Liver (tissue), 9 donors: ENCODE results near the gene RAVER2. TPM values are rescaled to one million over a fixed set of nuclear protein-coding genes. Genes with fewer than 3 reads are reported as not detected.

ENCODE experiments used
- DNase-seq: peaks from one replicate; pipeline ENCODE4 v3.0.0-alpha.2; 2017; ENCODE audit warnings: low spot score
- H3K27ac ChIP-seq, 2 donors: one replicate each; pipeline ENCODE4 v1.7.0; 2013; ENCODE audit warnings: inconsistent platforms in 2 of 2, low read length in 2 of 2, control low read depth in 1 of 2, low read depth in 1 of 2, mild to moderate bottlenecking in 1 of 2
- H3K27me3 ChIP-seq, 4 donors: one replicate each; pipeline versions ENCODE4 v1.6.1 to v1.7.0; 2013; ENCODE audit warnings: low read length in 3 of 4, inconsistent platforms in 1 of 4, mild to moderate bottlenecking in 1 of 4, moderate library complexity in 1 of 4; ENCODE audit not compliant: control insufficient read depth in 4 of 4, insufficient read depth in 4 of 4
- H3K36me3 ChIP-seq, 4 donors: one replicate each; pipeline versions ENCODE4 v1.6.1 to v1.7.0; 2013; ENCODE audit warnings: low read length in 3 of 4, mild to moderate bottlenecking in 3 of 4, low read depth in 1 of 4, moderate library complexity in 1 of 4; ENCODE audit not compliant: control insufficient read depth in 4 of 4, insufficient read depth in 3 of 4
- H3K4me1 ChIP-seq, 4 donors: one replicate each; pipeline versions ENCODE4 v1.6.1 to v1.7.0; 2013; ENCODE audit warnings: low read length in 3 of 4, mild to moderate bottlenecking in 3 of 4, moderate library complexity in 1 of 4; ENCODE audit not compliant: control insufficient read depth in 4 of 4, insufficient read depth in 4 of 4
- H3K4me3 ChIP-seq, 3 donors: one replicate each; pipeline versions ENCODE4 v1.6.1 to v1.7.0; 2013; ENCODE audit warnings: low read length in 3 of 3, control low read depth in 1 of 3, low read depth in 1 of 3, mild to moderate bottlenecking in 1 of 3
- H3K9ac ChIP-seq, 2 donors: one replicate each; pipeline ENCODE4 v1.7.0; 2013; ENCODE audit warnings: low read length in 2 of 2, mild to moderate bottlenecking in 2 of 2, moderate library complexity in 2 of 2, control low read depth in 1 of 2, low read depth in 1 of 2
- H3K9me3 ChIP-seq, 4 donors: one replicate each; pipeline versions ENCODE4 v1.6.1 to v1.7.0; 2013; ENCODE audit warnings: low read length in 3 of 4; ENCODE audit not compliant: control insufficient read depth in 4 of 4
- EGR1 ChIP-seq, 2 donors: IDR thresholded peaks; 2 replicates each; pipeline ENCODE4 v1.6.1; 2016 to 2018; ENCODE audit warnings: antibody characterized with exemption in 2 of 2, low read depth in 2 of 2
- FOXA1 ChIP-seq: IDR thresholded peaks from 2 replicates; pipeline ENCODE4 v1.6.1; 2016; ENCODE audit warnings: antibody characterized with exemption
- FOXA2 ChIP-seq: IDR thresholded peaks from 2 replicates; pipeline ENCODE4 v1.6.1; 2016; ENCODE audit warnings: antibody characterized with exemption
- GABPA ChIP-seq, 2 donors: IDR thresholded peaks in 1 of 2; conservative IDR thresholded peaks in 1 of 2; 2 replicates each; pipeline ENCODE4 v1.6.1; 2016; ENCODE audit warnings: antibody characterized with exemption in 2 of 2, mild to moderate bottlenecking in 1 of 2, moderate library complexity in 1 of 2
- HNF4A ChIP-seq, 2 donors: conservative IDR thresholded peaks; 2 replicates each; pipeline ENCODE4 v1.6.1; 2016; ENCODE audit warnings: antibody characterized with exemption in 2 of 2, mild to moderate bottlenecking in 2 of 2
- HNF4G ChIP-seq: IDR thresholded peaks from 2 replicates; pipeline ENCODE4 v1.6.1; 2016; ENCODE audit warnings: antibody characterized with exemption
- JUND ChIP-seq, 2 donors: IDR thresholded peaks; 2 replicates each; pipeline ENCODE4 v1.6.1; 2016; ENCODE audit warnings: antibody characterized with exemption in 2 of 2
- NR2F2 ChIP-seq: IDR thresholded peaks from 2 replicates; pipeline ENCODE4 v1.6.1; 2016; ENCODE audit warnings: antibody characterized with exemption
- RXRA ChIP-seq, 2 donors: IDR thresholded peaks; 2 replicates each; pipeline ENCODE4 v1.6.1; 2017 to 2018; ENCODE audit warnings: antibody characterized with exemption in 2 of 2, mild to moderate bottlenecking in 1 of 2
- SP1 ChIP-seq: IDR thresholded peaks from 2 replicates; pipeline ENCODE4 v1.6.1; 2018; ENCODE audit warnings: antibody characterized with exemption, mild to moderate bottlenecking
- TAF1 ChIP-seq: conservative IDR thresholded peaks from 2 replicates; pipeline ENCODE4 v1.6.1; 2016; ENCODE audit warnings: antibody characterized with exemption, mild to moderate bottlenecking
- YY1 ChIP-seq: IDR thresholded peaks from 2 replicates; pipeline ENCODE4 v1.6.1; 2016; ENCODE audit warnings: antibody characterized with exemption, mild to moderate bottlenecking
- WGBS: extraction: QIAGEN DNeasy Blood & Tissue Kit; methylation state at CpG from one replicate; pipeline ENCODE4 v1.1.7; 2013; 5-methylcytosine and 5-hydroxymethylcytosine counted together
- polyA plus RNA-seq, 2 donors: library from polyadenylated mRNA; stranded (reverse) in 1 of 2; unstranded in 1 of 2; fragments of 200-250 nt in 1 of 2; fragments of >200 nt in 1 of 2; fragmentation: Nextera tagmentation in 1 of 2; extraction: Ambion mirVana in 1 of 2; gene quantifications; one replicate each; pipeline versions ENCODE4 v1.2.1 to v1.2.3, GENCODE V29; 2013 to 2015
- total RNA-seq, 2 donors: library from RNA; depleted of rRNA; stranded (reverse); fragments of >200 nt; gene quantifications; one replicate each; pipeline ENCODE4 v1.2.3, GENCODE V29; 2014
- TF ChIP-seq, protein P1 (sequence below): IDR thresholded peaks from 2 replicates; pipeline ENCODE4 v1.6.1; 2016; ENCODE audit warnings: antibody characterized with exemption, mild to moderate bottlenecking
- TF ChIP-seq, protein P2 (sequence below): IDR thresholded peaks from 2 replicates; pipeline ENCODE4 v1.6.1; 2016; ENCODE audit warnings: antibody characterized with exemption
- TF ChIP-seq, protein P3 (sequence below): IDR thresholded peaks from 2 replicates; pipeline ENCODE4 v1.6.1; 2016; ENCODE audit warnings: antibody characterized with exemption
- TF ChIP-seq, protein P4 (sequence below): IDR thresholded peaks from 2 replicates; pipeline ENCODE4 v1.6.1; 2016; ENCODE audit warnings: antibody characterized with exemption
- donor health status: healthy.
- donor health status: healthy.
- donor health status: healthy.
- donor health status: healthy.
- donor health status: healthy.

Gene RAVER2
- total and polyA plus RNA-seq, 4 donors, result 0.40 to 6.7 (median 0.96) TPM

- TF ChIP-seq, protein P1, sequence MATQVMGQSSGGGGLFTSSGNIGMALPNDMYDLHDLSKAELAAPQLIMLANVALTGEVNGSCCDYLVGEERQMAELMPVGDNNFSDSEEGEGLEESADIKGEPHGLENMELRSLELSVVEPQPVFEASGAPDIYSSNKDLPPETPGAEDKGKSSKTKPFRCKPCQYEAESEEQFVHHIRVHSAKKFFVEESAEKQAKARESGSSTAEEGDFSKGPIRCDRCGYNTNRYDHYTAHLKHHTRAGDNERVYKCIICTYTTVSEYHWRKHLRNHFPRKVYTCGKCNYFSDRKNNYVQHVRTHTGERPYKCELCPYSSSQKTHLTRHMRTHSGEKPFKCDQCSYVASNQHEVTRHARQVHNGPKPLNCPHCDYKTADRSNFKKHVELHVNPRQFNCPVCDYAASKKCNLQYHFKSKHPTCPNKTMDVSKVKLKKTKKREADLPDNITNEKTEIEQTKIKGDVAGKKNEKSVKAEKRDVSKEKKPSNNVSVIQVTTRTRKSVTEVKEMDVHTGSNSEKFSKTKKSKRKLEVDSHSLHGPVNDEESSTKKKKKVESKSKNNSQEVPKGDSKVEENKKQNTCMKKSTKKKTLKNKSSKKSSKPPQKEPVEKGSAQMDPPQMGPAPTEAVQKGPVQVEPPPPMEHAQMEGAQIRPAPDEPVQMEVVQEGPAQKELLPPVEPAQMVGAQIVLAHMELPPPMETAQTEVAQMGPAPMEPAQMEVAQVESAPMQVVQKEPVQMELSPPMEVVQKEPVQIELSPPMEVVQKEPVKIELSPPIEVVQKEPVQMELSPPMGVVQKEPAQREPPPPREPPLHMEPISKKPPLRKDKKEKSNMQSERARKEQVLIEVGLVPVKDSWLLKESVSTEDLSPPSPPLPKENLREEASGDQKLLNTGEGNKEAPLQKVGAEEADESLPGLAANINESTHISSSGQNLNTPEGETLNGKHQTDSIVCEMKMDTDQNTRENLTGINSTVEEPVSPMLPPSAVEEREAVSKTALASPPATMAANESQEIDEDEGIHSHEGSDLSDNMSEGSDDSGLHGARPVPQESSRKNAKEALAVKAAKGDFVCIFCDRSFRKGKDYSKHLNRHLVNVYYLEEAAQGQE, result no peak
These were observed 21.0 kb downstream of the RAVER2 start (continued) for GRCh38 chr1:64765826-64766225.

DNA sequence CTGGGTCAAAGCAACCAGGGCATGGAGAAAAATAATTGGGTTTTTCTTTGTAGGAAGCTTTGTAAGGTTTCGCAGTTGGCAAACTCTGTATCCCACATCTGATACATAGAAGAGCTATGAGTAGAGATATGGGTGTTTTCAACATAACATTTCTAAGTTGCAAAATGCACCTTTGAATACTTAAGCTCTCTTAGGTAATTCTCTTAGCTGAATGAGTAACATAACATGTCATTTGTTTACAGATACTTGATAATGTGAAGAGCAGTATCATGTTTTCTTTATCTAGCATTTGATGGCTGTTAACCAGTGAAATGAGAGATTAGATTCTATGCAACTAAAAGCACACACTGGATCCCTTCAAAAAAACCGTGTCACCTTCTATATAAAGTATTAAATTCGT lies 21.6 kb downstream of the RAVER2 start:
- no peak overlapping the region for H3K4me3 ChIP-seq
- TF ChIP-seq, protein P1, result no peak
- H3K27me3 ChIP-seq, result no peaks in the 10 kb centered on the region
- no peaks in the 10 kb centered on the region for H3K4me1 ChIP-seq
- no peaks in the 10 kb centered on the region for H3K36me3 ChIP-seq
- H3K9me3 ChIP-seq, result no peaks in the 10 kb centered on the region
- no peak overlapping the region for H3K9ac ChIP-seq
- no peak for DNase-seq
- H3K27ac ChIP-seq, result no peak overlapping the region
- WGBS, result 87% methylated on average over 3 of the region's 3 CpGs

DNA sequence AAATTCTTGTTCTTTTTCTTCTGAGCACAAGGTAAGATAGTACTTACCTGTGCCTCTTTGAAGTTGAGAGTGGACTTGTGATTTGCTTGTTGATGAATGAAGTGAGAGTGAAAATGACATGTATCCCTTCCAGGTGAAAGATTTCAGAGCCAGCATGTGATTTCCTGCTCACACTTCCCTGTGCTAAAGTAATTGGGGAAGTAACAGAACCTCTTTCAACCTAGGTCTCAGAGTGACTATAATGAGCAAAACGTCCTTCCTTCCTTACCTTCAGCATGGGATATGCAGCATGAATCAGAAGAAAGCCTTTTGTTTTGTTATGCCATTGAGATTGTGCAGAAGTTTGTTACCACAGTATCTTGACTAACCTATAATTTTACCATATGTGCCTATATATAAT lies 24.6 kb downstream of the RAVER2 start:
- no peak for DNase-seq
- H3K27ac ChIP-seq, result no peak overlapping the region
- 60% methylated on average over 1 of the region's 1 CpG for WGBS
- H3K36me3 ChIP-seq, result no peaks in the 10 kb centered on the region
- no peaks in the 10 kb centered on the region for H3K9me3 ChIP-seq
- H3K9ac ChIP-seq, result no peak overlapping the region
- no peak overlapping the region for H3K4me3 ChIP-seq
- H3K4me1 ChIP-seq, result no peaks in the 10 kb centered on the region
- no peaks in the 10 kb centered on the region for H3K27me3 ChIP-seq
- TF ChIP-seq YY1, result no peak
- no peak for TF ChIP-seq HNF4A (conservative IDR thresholded peaks at IDR 0.05)
- TF ChIP-seq NR2F2, result no peak
- TF ChIP-seq HNF4G, result no peak
- TF ChIP-seq TAF1, result no peak
- no peak for TF ChIP-seq RXRA (IDR thresholded peaks at IDR 0.05)
- no peak for TF ChIP-seq FOXA2
- TF ChIP-seq, protein P2, sequence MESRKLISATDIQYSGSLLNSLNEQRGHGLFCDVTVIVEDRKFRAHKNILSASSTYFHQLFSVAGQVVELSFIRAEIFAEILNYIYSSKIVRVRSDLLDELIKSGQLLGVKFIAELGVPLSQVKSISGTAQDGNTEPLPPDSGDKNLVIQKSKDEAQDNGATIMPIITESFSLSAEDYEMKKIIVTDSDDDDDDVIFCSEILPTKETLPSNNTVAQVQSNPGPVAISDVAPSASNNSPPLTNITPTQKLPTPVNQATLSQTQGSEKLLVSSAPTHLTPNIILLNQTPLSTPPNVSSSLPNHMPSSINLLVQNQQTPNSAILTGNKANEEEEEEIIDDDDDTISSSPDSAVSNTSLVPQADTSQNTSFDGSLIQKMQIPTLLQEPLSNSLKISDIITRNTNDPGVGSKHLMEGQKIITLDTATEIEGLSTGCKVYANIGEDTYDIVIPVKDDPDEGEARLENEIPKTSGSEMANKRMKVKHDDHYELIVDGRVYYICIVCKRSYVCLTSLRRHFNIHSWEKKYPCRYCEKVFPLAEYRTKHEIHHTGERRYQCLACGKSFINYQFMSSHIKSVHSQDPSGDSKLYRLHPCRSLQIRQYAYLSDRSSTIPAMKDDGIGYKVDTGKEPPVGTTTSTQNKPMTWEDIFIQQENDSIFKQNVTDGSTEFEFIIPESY, result no peak
- TF ChIP-seq, protein P1, result no peak
- TF ChIP-seq SP1, result no peak
- TF ChIP-seq JUND (IDR thresholded peaks at IDR 0.05), result no peak
- TF ChIP-seq, protein P3, sequence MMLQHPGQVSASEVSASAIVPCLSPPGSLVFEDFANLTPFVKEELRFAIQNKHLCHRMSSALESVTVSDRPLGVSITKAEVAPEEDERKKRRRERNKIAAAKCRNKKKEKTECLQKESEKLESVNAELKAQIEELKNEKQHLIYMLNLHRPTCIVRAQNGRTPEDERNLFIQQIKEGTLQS, result no peak
- TF ChIP-seq, protein P4, sequence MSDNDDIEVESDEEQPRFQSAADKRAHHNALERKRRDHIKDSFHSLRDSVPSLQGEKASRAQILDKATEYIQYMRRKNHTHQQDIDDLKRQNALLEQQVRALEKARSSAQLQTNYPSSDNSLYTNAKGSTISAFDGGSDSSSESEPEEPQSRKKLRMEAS, result no peak
- TF ChIP-seq GABPA (IDR thresholded peaks at IDR 0.05 in 1 of 2, conservative IDR thresholded peaks at IDR 0.05 in 1 of 2), result no peak
- no peak for TF ChIP-seq EGR1 (IDR thresholded peaks at IDR 0.05; ENCODE audit: low read depth in 2 of 2)
- no peak for TF ChIP-seq FOXA1
